Gastroesophageal sphincter (tissue), 4 donors: ENCODE measurements around the gene UBE2J1. TPM values are rescaled to one million over a fixed set of nuclear protein-coding genes. Genes with fewer than 3 reads are reported as not detected.
A peak's percentile ranks its signal among the peaks of the same experiment; 100 is the strongest.
"Not testable (repeated sequence)": the region's sequence is repeated elsewhere in the genome, so short reads cannot be mapped to it uniquely, and the experiment has no call there.

Source experiments
- ATAC-seq: fragments of 150-250 bp; one replicate; pipeline ENCODE4 v1.9.1; 2016; ENCODE audit warnings: mild to moderate bottlenecking, moderate library complexity
- H3K27ac ChIP-seq, 4 donors: fragments of 200-600 bp; sonication (generic) in 3 of 4; 1 replicate in 3 of 4; 2 replicates in 1 of 4; pipeline ENCODE4 v1.5.1; 2016 to 2019
- H3K27me3 ChIP-seq: fragments of 200-600 bp; sonication (generic); one replicate; pipeline ENCODE4 v1.5.1; 2019
- H3K36me3 ChIP-seq, 2 donors: fragments of 200-600 bp; sonication (generic); one replicate each; pipeline ENCODE4 v1.5.1; 2019; ENCODE audit warnings: control low read depth in 1 of 2
- H3K4me1 ChIP-seq, 3 donors: fragments of 200-600 bp; sonication (generic); 1 replicate in 2 of 3; 2 replicates in 1 of 3; pipeline ENCODE4 v1.5.1; 2016 to 2019; ENCODE audit warnings: control low read depth in 2 of 3
- H3K4me3 ChIP-seq, 2 donors: fragments of 200-600 bp; sonication (generic); one replicate each; pipeline ENCODE4 v1.5.1; 2019; ENCODE audit warnings: mild to moderate bottlenecking in 1 of 2, moderate library complexity in 1 of 2
- H3K9me3 ChIP-seq, 3 donors: fragments of 200-600 bp; sonication (generic); one replicate each; pipeline ENCODE4 v1.5.1; 2017 to 2019; ENCODE audit warnings: control low read depth in 2 of 3
- CTCF ChIP-seq, 4 experiments: fragments of 200-600 bp in 2 of 4; fragments of 450-650 bp in 2 of 4; sonication (generic) in 1 of 4; IDR thresholded peaks; one replicate each; pipeline ENCODE4 v1.5.1; 2017 to 2019; ENCODE audit warnings: antibody characterized with exemption in 4 of 4, mild to moderate bottlenecking in 2 of 4, moderate library complexity in 2 of 4
- EP300 ChIP-seq: sonication (generic); formaldehyde crosslinking; IDR thresholded peaks from one replicate; pipeline ENCODE4 v1.6.1; 2017; ENCODE audit warnings: antibody characterized with exemption, mild to moderate bottlenecking
- POLR2A ChIP-seq, 2 donors: fragments of 450-650 bp; IDR thresholded peaks; one replicate each; pipeline ENCODE4 v1.6.1; 2017; ENCODE audit warnings: antibody characterized with exemption in 2 of 2, mild to moderate bottlenecking in 2 of 2, moderate library complexity in 1 of 2
- POLR2AphosphoS5 ChIP-seq: sonication (generic); formaldehyde crosslinking; IDR thresholded peaks from one replicate; pipeline ENCODE4 v1.6.1; 2017; ENCODE audit warnings: antibody characterized with exemption
- WGBS, 2 donors: methylation state at CpG; one replicate each; pipeline ENCODE4 v1.1.5; 2018; ENCODE audit warnings: low coverage in 1 of 2; 5-methylcytosine and 5-hydroxymethylcytosine counted together
- total RNA-seq, 4 donors: library from RNA; depleted of rRNA; stranded (reverse); fragments of >200 nt; gene quantifications; one replicate each; pipeline ENCODE4 v1.1.0, GENCODE V29; 2016

UBE2J1 gene
- total RNA-seq, 4 donors from 2014 or later: 32.7 to 42.9 (median 36.9) TPM

DNA sequence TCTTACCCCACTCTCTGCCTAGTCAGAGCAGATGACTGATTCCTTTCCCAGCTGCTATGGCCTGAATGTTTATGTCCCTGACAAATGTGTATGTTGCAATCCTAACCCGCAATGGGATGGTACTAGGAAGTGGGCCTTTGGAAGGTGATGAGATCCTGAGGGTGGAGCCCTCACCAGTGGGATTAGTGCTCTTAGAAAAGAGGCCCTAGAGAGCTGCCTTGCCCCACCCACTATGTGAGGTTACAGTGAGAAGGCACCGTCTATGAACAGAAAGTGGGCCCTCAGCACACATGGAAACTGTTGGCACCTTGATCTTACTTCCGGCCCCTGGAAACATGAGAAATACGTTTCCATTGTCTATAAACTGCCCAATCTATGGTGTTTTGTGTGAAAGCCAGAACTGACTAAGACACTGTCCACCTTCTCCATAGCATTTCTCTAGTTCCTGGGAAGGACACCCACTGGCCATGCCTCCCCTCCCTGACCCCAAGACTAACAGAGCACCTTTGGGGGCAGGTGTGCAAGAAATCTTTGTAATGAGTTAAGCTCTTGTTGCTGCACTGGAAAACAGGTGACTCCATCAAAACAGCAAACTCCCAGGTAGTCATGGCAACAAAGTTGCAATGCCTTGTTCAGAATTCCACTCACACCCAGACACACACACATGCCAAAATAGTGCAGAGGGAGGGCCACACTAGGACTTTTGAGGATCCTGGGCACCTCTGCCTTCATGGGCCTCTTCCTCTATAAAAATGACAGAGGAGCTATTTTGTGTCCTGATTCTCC lies 53.6 kb downstream of the UBE2J1 start:
- TF ChIP-seq POLR2AphosphoS5: no peak
- TF ChIP-seq POLR2A (IDR thresholded peaks at IDR 0.05): no peak
- TF ChIP-seq EP300: no peak
- no peak for TF ChIP-seq CTCF (IDR thresholded peaks at IDR 0.05)
- Histone ChIP-seq H3K27ac (peak overlapping the region in 1 of 4 donors; percentile 4), H3K4me1 (peaks cover 0 to 15% (median 6%) of the 10 kb centered on the region in 3 donors), H3K27me3 (no peaks in the 10 kb centered on the region), H3K9me3 (no peaks in the 10 kb centered on the region), H3K36me3 (no peaks in the 10 kb centered on the region), H3K4me3 (no peak overlapping the region)
- no peak for ATAC-seq
- 40 to 80% methylated on average over 3 of the region's 4 CpGs for WGBS, 2 donors

GRCh38 chr6:89297695-89298351 lies 54.7 kb downstream of the UBE2J1 start:
- peak overlapping the region in 3 of 4 donors; percentile 4 to 44 (median 9) for H3K27ac ChIP-seq
- H3K27me3 ChIP-seq: no peaks in the 10 kb centered on the region

DNA sequence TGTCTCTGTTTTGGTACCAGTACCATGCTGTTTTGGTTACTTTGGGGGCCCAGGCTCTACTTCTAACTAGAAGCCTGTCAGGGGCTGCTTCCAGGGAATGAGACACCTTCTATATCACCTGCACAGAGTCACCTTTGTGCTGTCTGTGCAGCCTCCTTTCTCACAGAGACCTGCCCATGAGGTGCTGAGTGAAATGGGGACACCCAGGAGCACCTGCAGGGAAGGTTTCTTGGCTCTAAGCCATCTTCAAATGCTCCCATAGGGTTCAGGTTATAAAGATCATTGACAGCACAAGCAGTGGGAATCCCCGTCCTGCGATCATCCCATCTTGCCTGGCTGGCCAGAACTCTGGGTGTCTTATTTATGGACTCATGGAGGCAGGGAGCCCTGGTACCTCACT lies 56.5 kb downstream of the UBE2J1 start:
- TF ChIP-seq CTCF (IDR thresholded peaks at IDR 0.05) (no peak), POLR2A (IDR thresholded peaks at IDR 0.05) (no peak), EP300 (no peak), POLR2AphosphoS5 (no peak)
- Histone ChIP-seq H3K27ac (no peak overlapping the region), H3K36me3 (no peaks in the 10 kb centered on the region), H3K4me1 (peaks cover 0 to 15% (median 6%) of the 10 kb centered on the region in 3 donors), H3K27me3 (no peaks in the 10 kb centered on the region), H3K9me3 (no peaks in the 10 kb centered on the region), H3K4me3 (no peak overlapping the region)
- WGBS, 2 donors: no CpG with 5 or more reads among the region's 2 CpGs
- ATAC-seq: no peak

More at GRCh38 chr6:89297695-89298351, 54.7 kb downstream of the UBE2J1 start:
- Histone ChIP-seq H3K4me3 (no peak overlapping the region), H3K36me3 (no peaks in the 10 kb centered on the region), H3K4me1 (peaks cover 0 to 15% (median 6%) of the 10 kb centered on the region in 3 donors), H3K9me3 (no peaks in the 10 kb centered on the region)
- no peak for TF ChIP-seq CTCF (IDR thresholded peaks at IDR 0.05)
- no peak for TF ChIP-seq EP300
- peak; percentile 85 for TF ChIP-seq POLR2AphosphoS5
- TF ChIP-seq POLR2A (IDR thresholded peaks at IDR 0.05): no peak
- ATAC-seq: peak; percentile 65
- 28 to 36% methylated on average over 10 to 12 of the region's 12 CpGs for WGBS, 2 donors

GRCh38 chr6:89295116-89295515 lies 57.4 kb downstream of the UBE2J1 start:
- not testable (repeated sequence) for H3K9me3 ChIP-seq, H3K27me3 ChIP-seq, ATAC-seq, H3K4me3 ChIP-seq, H3K27ac ChIP-seq, H3K36me3 ChIP-seq
- 73 to 100% methylated on average over 1 of the region's 1 CpG for WGBS, 2 donors
- peaks cover 0 to 15% (median 6%) of the 10 kb centered on the region in 3 donors for H3K4me1 ChIP-seq

- ATAC-seq: no peak
Measured at GRCh38 chr6:89291256-89291819, 61.2 kb downstream of the UBE2J1 start.

More at GRCh38 chr6:89291256-89291819, 61.2 kb downstream of the UBE2J1 start:
- Histone ChIP-seq H3K27me3 (no peaks in the 10 kb centered on the region), H3K4me3 (no peak overlapping the region), H3K4me1 (no peaks in the 10 kb centered on the region), H3K27ac (no peak overlapping the region), H3K9me3 (no peaks in the 10 kb centered on the region), H3K36me3 (no peaks in the 10 kb centered on the region)
- TF ChIP-seq CTCF (IDR thresholded peaks at IDR 0.05) (no peak), EP300 (no peak), POLR2AphosphoS5 (no peak), POLR2A (IDR thresholded peaks at IDR 0.05) (no peak)
- WGBS, 2 donors: 90 to 92% methylated on average over 9 to 10 of the region's 11 CpGs
